Activated CD8-positive, alpha-beta T cell treated with anti-CD3 and anti-CD28 coated beads for 36 hours (primary cell): ENCODE data around the gene CHST1. TPM values are rescaled to one million over a fixed set of nuclear protein-coding genes. Genes with fewer than 3 reads are reported as not detected.

Experiments
- ATAC-seq: fragments of 200-7000 bp; cut with Tn5 transposase; one replicate; pipeline ENCODE4 v1.10.0; 2021; ENCODE audit warnings: mild to moderate bottlenecking, moderate library complexity
- CTCF ChIA-PET: fragments of 350-600 bp; sonication (Branson Sonifier 250); formaldehyde crosslinking; loops from one replicate; lab custom pipeline; 2021; ENCODE audit warnings: antibody characterized with exemption; lab: Charles Lee
- POLR2A ChIA-PET: fragments of 350-600 bp; sonication (Branson Sonifier 250); formaldehyde crosslinking; loops from one replicate; lab custom pipeline; 2021; ENCODE audit warnings: antibody characterized with exemption; lab: Charles Lee
- DNase-seq: peaks from one replicate; pipeline ENCODE4 v3.0.0-alpha.2; 2020
- H3K27ac Mint-ChIP-seq: one replicate; pipeline ENCODE4 v1.8.0; 2021; ENCODE audit warnings: mild to moderate bottlenecking, mixed read lengths
- H3K27me3 Mint-ChIP-seq: one replicate; pipeline ENCODE4 v1.8.0; 2021; ENCODE audit warnings: mixed read lengths
- H3K36me3 Mint-ChIP-seq: one replicate; pipeline ENCODE4 v1.8.0; 2021; ENCODE audit warnings: low read depth, mixed read lengths
- H3K4me1 Mint-ChIP-seq: one replicate; pipeline ENCODE4 v1.8.0; 2021; ENCODE audit warnings: low read depth, mixed read lengths
- H3K4me3 Mint-ChIP-seq: one replicate; pipeline ENCODE4 v1.8.0; 2021; ENCODE audit warnings: mild to moderate bottlenecking, moderate library complexity, mixed read lengths
- H3K9me3 Mint-ChIP-seq: one replicate; pipeline ENCODE4 v1.8.0; 2021; ENCODE audit warnings: mixed read lengths
- CTCF ChIP-seq: fragments of 200-600 bp; IDR thresholded peaks from one replicate; pipeline ENCODE4 v1.8.0; 2022; ENCODE audit warnings: antibody characterized with exemption, mild to moderate bottlenecking
- intact Hi-C: fragments of 100-400 bp; cut with micrococcal nuclease; formaldehyde crosslinking; loops from one replicate; pipeline ENCODE4 v1.10.0; 2022
- total RNA-seq, 2 experiments: library from RNA; stranded (reverse); gene quantifications; one replicate each; pipeline ENCODE4 v1.2.3, GENCODE V29; 2021

Gene CHST1
- total RNA-seq, 2 experiments from 2014 or later, result not detected

- H3K4me3 Mint-ChIP-seq, result no peak overlapping the region
- no peaks in the 10 kb centered on the region for H3K36me3 Mint-ChIP-seq
- H3K9me3 Mint-ChIP-seq, result no peaks in the 10 kb centered on the region
- no peaks in the 10 kb centered on the region for H3K4me1 Mint-ChIP-seq
- CTCF ChIA-PET, result interaction anchor here (0.7 to 3.2 kb wide), 4 partner anchors 8 to 768 kb away, joined by 3 to 15 read pairs (median 4); no protein-coding TSS in a partner anchor
- ATAC-seq, result no peak
- intact Hi-C loops, result no loop called here
- peaks cover 24% of the 10 kb centered on the region for H3K27me3 Mint-ChIP-seq
- no peak overlapping the region for H3K27ac Mint-ChIP-seq
- TF ChIP-seq CTCF, result no peak
- no peak for DNase-seq
- POLR2A ChIA-PET, result no interaction called here
These were observed 38.7 kb upstream of the CHST1 start for GRCh38 chr11:45704133-45704532.

- peaks cover 16% of the 10 kb centered on the region for H3K27me3 Mint-ChIP-seq
- H3K27ac Mint-ChIP-seq, result no peak overlapping the region
- no peaks in the 10 kb centered on the region for H3K4me1 Mint-ChIP-seq
- H3K4me3 Mint-ChIP-seq, result no peak overlapping the region
- H3K36me3 Mint-ChIP-seq, result no peaks in the 10 kb centered on the region
- intact Hi-C loops, result no loop called here
- POLR2A ChIA-PET, result no interaction called here
- ATAC-seq (no peak), DNase-seq (no peak)
- H3K9me3 Mint-ChIP-seq, result no peaks in the 10 kb centered on the region
- CTCF ChIA-PET, result interaction anchor here (3.2 kb wide), 1 partner anchor 69 kb away, joined by 15 read pairs; no protein-coding TSS in a partner anchor
- TF ChIP-seq CTCF, result no peak
These were observed 37.1 kb upstream of the CHST1 start for GRCh38 chr11:45702511-45702910.

GRCh38 chr11:45698777-45699497 lies 33.5 kb upstream of the CHST1 start:
- ChIA-PET POLR2A (no interaction called here), CTCF (interaction anchor here (3.4 kb wide), 1 partner anchor 73 kb away, joined by 12 read pairs; no protein-coding TSS in a partner anchor)
- Mint-ChIP-seq H3K4me1 (no peaks in the 10 kb centered on the region), H3K36me3 (no peaks in the 10 kb centered on the region), H3K9me3 (no peaks in the 10 kb centered on the region), H3K4me3 (no peak overlapping the region), H3K27ac (no peak overlapping the region), H3K27me3 (peaks cover 7% of the 10 kb centered on the region)
- DNase-seq, result no peak
- no peak for TF ChIP-seq CTCF
- intact Hi-C loops, result no loop called here
- no peak for ATAC-seq

- TF ChIP-seq CTCF, result no peak
- ATAC-seq (peak; percentile 45), DNase-seq (peak; percentile 22)
- Mint-ChIP-seq H3K27ac (no peak overlapping the region), H3K4me3 (no peak overlapping the region), H3K27me3 (no peaks in the 10 kb centered on the region), H3K36me3 (no peaks in the 10 kb centered on the region), H3K4me1 (peaks cover 5% of the 10 kb centered on the region), H3K9me3 (no peaks in the 10 kb centered on the region)
- intact Hi-C loops, result no loop called here
- POLR2A ChIA-PET, result no interaction called here
- CTCF ChIA-PET, result interaction anchor here (2.5 kb wide), 1 partner anchor 79 kb away, joined by 9 read pairs; no protein-coding TSS in a partner anchor
These were observed 27.5 kb upstream of the CHST1 start for GRCh38 chr11:45692808-45693453.
